Type B pancreatic cell (in vitro differentiated cells): ENCODE data around the gene FER. TPM values are rescaled to one million over a fixed set of nuclear protein-coding genes. Genes with fewer than 3 reads are reported as not detected.

Experiments used
- DNase-seq: peaks from one replicate; pipeline ENCODE4 v3.0.0; 2021; ENCODE audit warnings: mixed read lengths; ENCODE audit not compliant: unreplicated experiment; ENCODE audit errors: extremely low spot score
- H3K27ac Mint-ChIP-seq: 2 replicates; pipeline ENCODE4 v1.8.0; 2021; ENCODE audit warnings: mild to moderate bottlenecking, mixed read lengths
- H3K27me3 Mint-ChIP-seq: 2 replicates; pipeline ENCODE4 v1.8.0; 2021; ENCODE audit warnings: mixed read lengths
- H3K36me3 Mint-ChIP-seq: 2 replicates; pipeline ENCODE4 v1.8.0; 2021; ENCODE audit warnings: mixed read lengths
- H3K4me1 Mint-ChIP-seq: one replicate; pipeline ENCODE4 v1.8.0; 2021; ENCODE audit warnings: mixed read lengths; ENCODE audit not compliant: unreplicated experiment
- H3K4me3 Mint-ChIP-seq: 2 replicates; pipeline ENCODE4 v1.8.0; 2021; ENCODE audit warnings: mild to moderate bottlenecking, mixed read lengths
- H3K9me3 Mint-ChIP-seq: 2 replicates; pipeline ENCODE4 v1.8.0; 2021; ENCODE audit warnings: mixed read lengths
- total RNA-seq: library from RNA; stranded (reverse); gene quantifications from 2 replicates; pipeline ENCODE4 v1.2.1, GENCODE V29; 2021; ENCODE audit warnings: low replicate concordance
- TF ChIP-seq, protein P1 (sequence below): fragments of 200-600 bp; sonication (generic); conservative IDR thresholded peaks from 2 replicates; pipeline ENCODE4 v1.5.0; 2021; ENCODE audit warnings: antibody characterized with exemption, mild to moderate bottlenecking

The FER gene
- total RNA-seq, 1 donor from 2014 or later, result 29.7 TPM

DNA sequence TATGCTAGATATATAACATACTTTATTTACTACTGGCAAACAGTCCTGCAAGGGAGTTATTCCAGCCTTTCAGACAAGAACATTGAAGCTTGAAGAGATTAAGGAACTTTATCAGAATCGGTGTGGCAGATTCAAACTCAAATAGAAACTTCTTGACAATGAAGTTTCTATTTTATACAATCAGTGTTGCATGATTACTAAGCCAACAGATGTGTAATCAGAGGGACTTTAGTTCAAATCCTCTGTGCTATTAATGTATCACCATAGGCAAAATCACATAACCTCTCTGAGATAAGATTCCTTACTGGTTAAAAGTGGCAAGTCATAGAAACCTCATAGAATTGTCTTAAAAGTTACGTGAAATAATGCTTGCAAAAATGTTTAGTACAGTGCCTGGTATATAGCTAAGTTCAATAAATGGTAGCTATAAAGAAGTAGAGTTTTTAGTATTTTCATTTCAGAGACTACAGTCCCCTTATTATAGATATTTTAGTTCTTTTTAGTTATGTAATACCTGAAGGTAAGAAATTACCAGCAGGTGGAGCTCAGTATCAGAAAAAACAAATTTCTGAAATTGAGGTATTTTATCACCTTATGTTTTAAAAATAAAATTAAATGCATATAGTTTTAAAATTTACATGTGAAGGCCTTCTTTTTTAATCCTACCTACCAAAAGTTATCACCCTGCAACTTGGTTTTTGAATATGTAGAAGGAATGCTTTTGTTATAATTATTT is 172.1 kb downstream of the FER start:
- H3K36me3 Mint-ChIP-seq, result no peaks in the 10 kb centered on the region
- no peak overlapping the region for H3K27ac Mint-ChIP-seq
- no peaks in the 10 kb centered on the region for H3K27me3 Mint-ChIP-seq
- no peak for DNase-seq
- TF ChIP-seq, protein P1, sequence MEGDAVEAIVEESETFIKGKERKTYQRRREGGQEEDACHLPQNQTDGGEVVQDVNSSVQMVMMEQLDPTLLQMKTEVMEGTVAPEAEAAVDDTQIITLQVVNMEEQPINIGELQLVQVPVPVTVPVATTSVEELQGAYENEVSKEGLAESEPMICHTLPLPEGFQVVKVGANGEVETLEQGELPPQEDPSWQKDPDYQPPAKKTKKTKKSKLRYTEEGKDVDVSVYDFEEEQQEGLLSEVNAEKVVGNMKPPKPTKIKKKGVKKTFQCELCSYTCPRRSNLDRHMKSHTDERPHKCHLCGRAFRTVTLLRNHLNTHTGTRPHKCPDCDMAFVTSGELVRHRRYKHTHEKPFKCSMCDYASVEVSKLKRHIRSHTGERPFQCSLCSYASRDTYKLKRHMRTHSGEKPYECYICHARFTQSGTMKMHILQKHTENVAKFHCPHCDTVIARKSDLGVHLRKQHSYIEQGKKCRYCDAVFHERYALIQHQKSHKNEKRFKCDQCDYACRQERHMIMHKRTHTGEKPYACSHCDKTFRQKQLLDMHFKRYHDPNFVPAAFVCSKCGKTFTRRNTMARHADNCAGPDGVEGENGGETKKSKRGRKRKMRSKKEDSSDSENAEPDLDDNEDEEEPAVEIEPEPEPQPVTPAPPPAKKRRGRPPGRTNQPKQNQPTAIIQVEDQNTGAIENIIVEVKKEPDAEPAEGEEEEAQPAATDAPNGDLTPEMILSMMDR, result peak; percentile 52
- no peaks in the 10 kb centered on the region for H3K9me3 Mint-ChIP-seq
- H3K4me3 Mint-ChIP-seq, result no peak overlapping the region
- H3K4me1 Mint-ChIP-seq, result no peaks in the 10 kb centered on the region

DNA sequence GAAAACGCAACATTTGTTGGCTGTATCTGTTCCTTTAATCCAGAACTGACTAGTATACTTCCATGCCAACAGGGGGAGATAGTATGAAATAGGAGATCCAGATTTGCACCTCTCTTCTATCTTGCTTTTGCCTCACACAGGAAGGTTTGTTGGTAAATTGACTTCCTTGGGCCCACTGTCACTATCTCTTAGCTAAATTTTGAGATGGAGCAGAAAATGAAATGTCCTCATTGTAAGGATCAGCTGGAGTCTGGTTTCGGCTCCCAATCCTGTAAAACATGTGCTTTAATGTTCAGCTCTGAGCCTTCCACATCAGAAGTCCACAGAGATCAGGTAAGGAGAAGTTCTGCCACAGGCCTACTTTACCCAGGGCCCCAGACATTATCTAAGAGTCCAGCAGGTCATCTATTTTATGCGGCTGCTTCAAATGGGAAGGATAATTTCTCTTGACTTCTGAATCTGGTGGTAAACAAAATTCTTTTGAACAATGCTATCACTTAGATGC is 176.8 kb downstream of the FER start:
- H3K4me3 Mint-ChIP-seq, result no peak overlapping the region
- H3K9me3 Mint-ChIP-seq, result no peaks in the 10 kb centered on the region
- H3K36me3 Mint-ChIP-seq, result no peaks in the 10 kb centered on the region
- no peaks in the 10 kb centered on the region for H3K27me3 Mint-ChIP-seq
- TF ChIP-seq, protein P1, result peak; percentile 46
- no peaks in the 10 kb centered on the region for H3K4me1 Mint-ChIP-seq
- DNase-seq, result no peak
- no peak overlapping the region for H3K27ac Mint-ChIP-seq

DNA sequence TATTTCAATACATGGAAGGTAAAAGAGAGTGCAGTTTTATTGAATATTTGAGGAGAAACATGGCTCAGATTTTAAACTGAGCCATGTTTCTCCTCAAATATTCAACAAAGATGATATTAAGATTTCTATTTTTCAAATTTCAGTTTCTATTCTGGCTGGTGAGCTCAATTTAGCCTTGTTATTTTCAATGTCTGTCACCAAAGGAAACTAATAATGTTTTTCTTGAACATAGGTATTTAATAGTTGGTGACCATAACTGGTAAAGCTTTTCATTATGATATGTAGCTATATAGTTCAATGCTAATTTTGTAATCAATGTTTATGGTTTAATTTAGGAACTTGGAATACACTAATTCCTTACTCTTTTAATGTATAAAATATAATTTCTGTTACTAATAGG is 177.4 kb downstream of the FER start:
- Mint-ChIP-seq H3K36me3 (no peaks in the 10 kb centered on the region), H3K4me3 (no peak overlapping the region), H3K27ac (no peak overlapping the region), H3K27me3 (no peaks in the 10 kb centered on the region), H3K9me3 (no peaks in the 10 kb centered on the region), H3K4me1 (no peaks in the 10 kb centered on the region)
- no peak for DNase-seq
- TF ChIP-seq, protein P1, result no peak

DNA sequence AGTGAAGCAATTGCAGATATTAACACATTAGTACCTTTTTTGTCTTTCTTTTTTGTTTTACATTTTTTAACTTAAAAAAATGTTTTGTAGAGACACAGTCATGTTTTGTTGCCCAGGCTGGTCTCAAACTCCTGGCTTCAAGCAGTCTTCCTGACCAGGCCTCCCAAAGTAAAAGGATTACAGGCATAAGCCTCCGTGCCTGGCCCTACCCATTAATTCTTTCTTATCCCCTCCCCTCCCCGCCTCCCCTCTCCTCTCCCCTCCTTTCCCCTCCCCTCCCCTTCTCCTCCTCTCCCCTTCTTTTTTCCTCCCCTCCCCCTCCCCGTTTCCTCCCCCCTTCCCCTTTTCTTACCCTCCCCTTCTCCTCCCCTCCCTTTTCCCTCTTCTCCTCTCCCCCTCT is 182.4 kb downstream of the FER start:
- Mint-ChIP-seq H3K4me1 (no peaks in the 10 kb centered on the region), H3K27me3 (no peaks in the 10 kb centered on the region), H3K36me3 (peaks cover 14% of the 10 kb centered on the region), H3K27ac (no peak overlapping the region), H3K9me3 (peaks cover 5% of the 10 kb centered on the region), H3K4me3 (no peak overlapping the region)
- TF ChIP-seq, protein P1, result no peak
- DNase-seq, result no peak

DNA sequence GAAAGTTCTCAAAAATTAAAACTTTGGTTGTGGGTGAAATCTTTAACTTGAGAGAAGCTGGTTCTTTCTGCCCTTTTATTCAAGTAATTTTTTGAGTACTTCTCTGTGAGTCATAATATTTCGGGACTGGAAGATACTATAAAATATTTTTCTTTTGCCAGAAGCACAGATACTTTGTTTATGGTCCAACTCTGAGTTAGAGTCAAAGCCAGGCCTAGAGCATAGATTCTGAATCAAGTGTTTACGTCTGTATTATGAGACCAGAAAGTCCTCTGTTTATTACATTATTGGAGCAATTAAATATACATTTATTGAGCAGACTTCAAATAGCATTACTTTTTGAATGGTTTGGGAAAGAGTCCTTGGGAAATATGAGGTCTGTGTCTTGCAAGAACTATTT is 187.9 kb downstream of the FER start:
- Mint-ChIP-seq H3K27ac (no peak overlapping the region), H3K27me3 (no peaks in the 10 kb centered on the region), H3K4me1 (no peaks in the 10 kb centered on the region), H3K4me3 (no peak overlapping the region), H3K36me3 (peaks cover 14% of the 10 kb centered on the region), H3K9me3 (peaks cover 10% of the 10 kb centered on the region)
- DNase-seq, result no peak
- TF ChIP-seq, protein P1, result no peak
